HepG2 (cell line): ENCODE data around the gene RPS27L. TPM values are rescaled to one million over a fixed set of nuclear protein-coding genes. Genes with fewer than 3 reads are reported as not detected.

ENCODE experiments used
- ATAC-seq: fragments of 200-7000 bp; cut with Tn5 transposase; 3 replicates; pipeline ENCODE4 v1.9.1; 2020; ENCODE audit warnings: mild to moderate bottlenecking, moderate library complexity
- BruUV-seq: library from RNA; stranded (reverse); fragments of 400-500 nt; replicated peaks from 2 replicates; lab custom pipeline; 2021; lab: Mats Ljungman, UMichigan
- CTCF ChIA-PET: fragments of 300-600 bp; formaldehyde crosslinking; extraction: SDS; loops from one replicate; lab custom pipeline; 2021; ENCODE audit warnings: low total read pairs, inconsistent platforms, low intra/inter-chr PET ratio; lab: Yijun Ruan, JAX
- POLR2A ChIA-PET: fragments of 350-600 bp; sonication (Branson Sonifier 250); formaldehyde crosslinking; loops from one replicate; lab custom pipeline; 2020; ENCODE audit warnings: antibody characterized with exemption, inconsistent platforms; lab: Yijun Ruan, JAX
- DNase-seq: peaks from one replicate; pipeline ENCODE4 v3.0.0-alpha.2; 2015; ENCODE audit warnings: low spot score
- FAIRE-seq: peaks from 3 replicates; lab custom pipeline; 2011; peaks lifted over from hg19 to GRCh38; lab: Jason Lieb, UNC
- H2AFZ ChIP-seq: one replicate; pipeline ENCODE4 v1.6.1; 2011; ENCODE audit warnings: low read length, inconsistent platforms
- H3K27ac ChIP-seq: fragments of 300-600 bp; 3 replicates; pipeline ENCODE4 v1.8.0; 2011; ENCODE audit warnings: mixed run types, mild to moderate bottlenecking, mixed read lengths, low read length, inconsistent platforms; ENCODE audit not compliant: insufficient read depth; ENCODE audit errors: extremely low read length
- H3K27me3 ChIP-seq, 2 experiments: fragments of 200-600 bp in 1 of 2; 2 replicates in 1 of 2; 3 replicates in 1 of 2; pipeline versions ENCODE4 v1.6.0 to v1.8.0; 2011; ENCODE audit warnings: low read length in 2 of 2, mild to moderate bottlenecking in 2 of 2, moderate library complexity in 2 of 2, inconsistent platforms in 1 of 2; ENCODE audit not compliant: insufficient read depth in 2 of 2, control insufficient read depth in 1 of 2
- H3K36me3 ChIP-seq, 2 experiments: fragments of 200-600 bp in 1 of 2; replicated peaks in 1 of 2; 2 replicates in 1 of 2; 3 replicates in 1 of 2; pipeline versions ENCODE4 v1.5.1 to v1.8.0; 2011; ENCODE audit warnings: low read length in 2 of 2, inconsistent platforms in 1 of 2; ENCODE audit not compliant: insufficient read depth in 2 of 2, control insufficient read depth in 1 of 2
- H3K4me1 ChIP-seq: 2 replicates; pipeline ENCODE4 v1.5.1; 2012; ENCODE audit warnings: low read length, inconsistent platforms; ENCODE audit not compliant: insufficient read depth
- H3K4me2 ChIP-seq: 2 replicates; pipeline ENCODE4 v1.6.0; 2011; ENCODE audit warnings: low read depth, low read length, inconsistent platforms
- H3K4me3 ChIP-seq, 3 experiments: fragments of 200-600 bp in 1 of 3; sonication (generic), shearing (Covaris generic) in 1 of 3; replicated peaks in 1 of 3; 2 replicates each; pipeline ENCODE4 v1.5.1; 2011 to 2016; ENCODE audit warnings: low read length in 3 of 3, inconsistent platforms in 2 of 3, low read depth in 2 of 3, mild to moderate bottlenecking in 2 of 3, control low read depth in 1 of 3, mixed read lengths in 1 of 3; ENCODE audit not compliant: insufficient read depth in 1 of 3
- H3K79me2 ChIP-seq: one replicate; pipeline ENCODE4 v1.6.1; 2011; ENCODE audit warnings: low read length, inconsistent platforms; ENCODE audit not compliant: insufficient read depth
- H3K9ac ChIP-seq: 2 replicates; pipeline ENCODE4 v1.6.0; 2011; ENCODE audit warnings: mild to moderate bottlenecking, low read depth, low read length, inconsistent platforms; ENCODE audit not compliant: insufficient read depth
- H3K9me3 ChIP-seq: 2 replicates; pipeline ENCODE4 v1.5.1; 2012; ENCODE audit warnings: mild to moderate bottlenecking, low read length
- H4K20me1 ChIP-seq: 2 replicates; pipeline ENCODE4 v1.6.0; 2011; ENCODE audit warnings: inconsistent platforms, mild to moderate bottlenecking, low read length, moderate library complexity; ENCODE audit not compliant: insufficient read depth
- ARNT ChIP-seq: fragments of 450-650 bp; IDR thresholded peaks from 2 replicates; pipeline ENCODE4 v1.6.1; 2017
- EHMT2 ChIP-seq: fragments of 200-600 bp; sonication (generic); IDR thresholded peaks from 2 replicates; pipeline ENCODE4 v1.7.0; 2017; ENCODE audit warnings: antibody characterized with exemption, low read depth, low read length, borderline replicate concordance
- HMGA1 ChIP-seq: sonication (generic); formaldehyde crosslinking; conservative IDR thresholded peaks from 2 replicates; pipeline ENCODE4 v1.4.0; 2020; ENCODE audit warnings: missing genetic modification reagents
- MAF1 ChIP-seq: sonication (generic); formaldehyde crosslinking; IDR thresholded peaks from 2 replicates; pipeline ENCODE4 v1.5.0; 2020; ENCODE audit warnings: missing genetic modification reagents, borderline replicate concordance
- MLLT10 ChIP-seq: sonication (generic); formaldehyde crosslinking; IDR thresholded peaks from 2 replicates; pipeline ENCODE4 v1.4.0; 2020; ENCODE audit warnings: missing genetic modification reagents
- NFE2 ChIP-seq: sonication (generic); formaldehyde crosslinking; IDR thresholded peaks from 2 replicates; pipeline ENCODE4 v1.4.0; 2020; ENCODE audit warnings: missing genetic modification reagents
- NFKB2 ChIP-seq: sonication (generic); formaldehyde crosslinking; IDR thresholded peaks from 2 replicates; pipeline ENCODE4 v1.4.0; 2020; ENCODE audit warnings: missing genetic modification reagents, borderline replicate concordance
- NFYB ChIP-seq: sonication (generic); formaldehyde crosslinking; IDR thresholded peaks from 2 replicates; pipeline ENCODE4 v1.4.0; 2020; ENCODE audit warnings: missing genetic modification reagents
- PAF1 ChIP-seq: IDR thresholded peaks from 2 replicates; pipeline ENCODE4 v1.6.1; 2016; ENCODE audit warnings: missing genetic modification reagents, missing compliant biosample characterization
- RBAK ChIP-seq: sonication (generic); formaldehyde crosslinking; IDR thresholded peaks from 2 replicates; pipeline ENCODE4 v1.5.1; 2020; ENCODE audit warnings: mild to moderate bottlenecking, missing genetic modification reagents
- REXO4 ChIP-seq: sonication (generic); formaldehyde crosslinking; IDR thresholded peaks from 2 replicates; pipeline ENCODE4 v1.8.0; 2022; ENCODE audit warnings: missing genetic modification reagents, mild to moderate bottlenecking, borderline replicate concordance
- RFX5 ChIP-seq: IDR thresholded peaks from 2 replicates; pipeline ENCODE4 v1.6.1; 2011; ENCODE audit warnings: low read depth, low read length, improper control_type of control experiment
- TEAD3 ChIP-seq: optimal IDR thresholded peaks from 2 replicates; pipeline ENCODE3; 2016; ENCODE audit warnings: borderline replicate concordance
- ZBTB8A ChIP-seq: sonication (generic); formaldehyde crosslinking; IDR thresholded peaks from 2 replicates; pipeline ENCODE4 v1.4.0; 2020; ENCODE audit warnings: mild to moderate bottlenecking, low read depth, missing genetic modification reagents, borderline replicate concordance
- ZNF577 ChIP-seq: sonication (generic); formaldehyde crosslinking; IDR thresholded peaks from 2 replicates; pipeline ENCODE4 v1.4.0; 2020; ENCODE audit warnings: mild to moderate bottlenecking, low read depth, missing genetic modification reagents, borderline replicate concordance
- ZNF775 ChIP-seq: sonication (generic); formaldehyde crosslinking; IDR thresholded peaks from 2 replicates; pipeline ENCODE4 v1.4.0; 2020; ENCODE audit warnings: missing genetic modification reagents, mild to moderate bottlenecking, moderate library complexity, borderline replicate concordance
- WGBS: methylation state at CpG from one replicate; pipeline ENCODE4 v1.1.6; 2017; ENCODE audit warnings: low lambda C conversion rate; 5-methylcytosine and 5-hydroxymethylcytosine counted together
- in situ Hi-C: cut with HindIII; loops from 2 replicates; pipeline ENCODE4 v1.10.0; 2017; ENCODE audit warnings: low pct_unique_long_range_greater_than_20kb; ENCODE audit not compliant: extremely low pct_ligation_motif_present
- intact Hi-C: fragments of 100-400 bp; cut with micrococcal nuclease; formaldehyde crosslinking; loops from one replicate; pipeline ENCODE4 v1.10.0; 2022; ENCODE audit not compliant: unreplicated experiment
- polyA plus RNA-seq, 8 experiments: library from polyadenylated mRNA; depleted of rRNA in 3 of 8; stranded (reverse) in 7 of 8; unstranded in 1 of 8; fragments of >200 nt; fragmentation: Illumina TruSeq in 4 of 8; extraction: Trizol in 4 of 8; gene quantifications; 2 replicates each; pipeline versions ENCODE4 v1.2.1 to v1.2.3, GENCODE V29; 2011 to 2016; ENCODE audit warnings: low read depth in 4 of 8, missing spikeins in 1 of 8, mixed read lengths in 1 of 8; ENCODE audit not compliant: insufficient read depth in 1 of 8
- total RNA-seq, 5 experiments: library from RNA; depleted of rRNA; stranded (reverse); fragments of >200 nt; fragmentation: Illumina TruSeq; extraction: Trizol; gene quantifications; 2 replicates each; pipeline ENCODE4 v1.2.3, GENCODE V29; 2016; ENCODE audit warnings: low read depth in 1 of 5
- TF ChIP-seq, protein P1 (sequence below): fragments of 450-650 bp; IDR thresholded peaks from 2 replicates; pipeline ENCODE4 v1.6.1; 2016
- TF ChIP-seq, protein P2 (sequence below): sonication (generic); formaldehyde crosslinking; IDR thresholded peaks from 2 replicates; pipeline ENCODE4 v1.8.0; 2023; ENCODE audit warnings: mild to moderate bottlenecking, missing genetic modification reagents
- TF ChIP-seq, protein P3 (sequence below): sonication (generic); formaldehyde crosslinking; IDR thresholded peaks from 2 replicates; pipeline ENCODE4 v1.4.0; 2020; ENCODE audit warnings: missing genetic modification reagents
- TF ChIP-seq, protein P4 (sequence below): sonication (generic); formaldehyde crosslinking; IDR thresholded peaks from 2 replicates; pipeline ENCODE4 v1.8.1; 2023; ENCODE audit warnings: missing genetic modification reagents, mild to moderate bottlenecking, borderline replicate concordance
- TF ChIP-seq, protein P5 (sequence below): sonication (generic); formaldehyde crosslinking; IDR thresholded peaks from 2 replicates; pipeline ENCODE4 v1.5.0; 2020; ENCODE audit warnings: missing genetic modification reagents

RPS27L gene
- total and polyA plus RNA-seq, 2 of the 13 experiments (the other 11 are each of a cell fraction or from before 2014, with no cell fraction given): 231 to 433 TPM

DNA sequence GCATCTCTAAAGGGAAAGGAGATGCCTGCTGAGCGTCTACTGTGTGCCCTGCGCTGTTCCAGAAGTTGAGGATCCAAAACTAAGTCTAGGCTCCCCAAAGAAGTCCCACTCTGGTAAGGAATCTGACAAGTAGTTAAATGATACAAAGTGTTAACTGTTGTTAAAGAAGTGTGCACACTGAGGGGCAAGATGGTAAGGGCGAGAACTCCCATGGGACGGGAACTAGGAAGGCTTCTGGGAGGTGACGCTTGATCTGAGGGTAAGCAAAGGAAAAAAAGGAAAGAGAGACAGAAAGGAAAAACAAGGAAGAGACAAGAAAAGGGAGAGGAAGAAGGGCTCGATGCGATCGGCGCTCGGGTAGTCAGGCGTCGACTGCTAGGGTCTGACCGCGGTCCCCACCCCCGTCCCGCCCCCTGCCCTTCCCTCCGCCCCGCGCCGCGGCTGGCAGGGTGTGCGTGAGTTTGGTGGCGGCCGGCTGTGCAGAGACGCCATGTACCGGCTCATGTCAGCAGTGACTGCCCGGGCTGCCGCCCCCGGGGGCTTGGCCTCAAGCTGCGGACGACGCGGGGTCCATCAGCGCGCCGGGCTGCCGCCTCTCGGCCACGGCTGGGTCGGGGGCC is 35.8 kb downstream of the RPS27L start, which contains the start of gene LACTB:
TSS of gene LACTB (plus strand) at position 480 of the 620 bp plus-strand sequence. CDS start at position 491, 11 bp downstream.
- peak within 1 kb of the TSS; percentile 85 for H3K27ac ChIP-seq
- peak; percentile 60 for FAIRE-seq
- peak within 1 kb of the TSS; percentile 86 to 94 (median 94) for H3K4me3 ChIP-seq
- H3K27me3 ChIP-seq: no peaks in the 10 kb centered on the region
- no TSS peak for BruUV-seq
- H3K9me3 ChIP-seq: peaks cover 10% of the 10 kb centered on the region; the same call in 1 of the 2 replicates
- peaks cover 2 to 4% of the 10 kb centered on the region in 2 experiments; a peak in 1 of 5 replicates for H3K36me3 ChIP-seq
- peaks cover 32% of the 10 kb centered on the region for H3K4me1 ChIP-seq
- peaks cover 4% of the 10 kb centered on the region for H3K79me2 ChIP-seq
- in situ Hi-C loops: no loop called here
- WGBS: 3% methylated on average over 17 of the region's 40 CpGs
- ChIA-PET CTCF (no interaction called here), POLR2A (interaction anchor here (1.0 kb wide), 1 partner anchor 27 kb away, joined by 3 read pairs; no protein-coding TSS in a partner anchor)
- peak; percentile 75 for DNase-seq
- peak within 1 kb of the TSS; percentile 88 for H3K9ac ChIP-seq
- H4K20me1 ChIP-seq: no peaks in the 10 kb centered on the region
- peak within 1 kb of the TSS; percentile 96 for H3K4me2 ChIP-seq
- intact Hi-C loops: loop anchor here (1.0 to 2.0 kb wide), 2 partner anchors 13 to 35 kb away; partner anchors contain the start of gene RPS27L
- ATAC-seq: peak; percentile 97
- peak within 1 kb of the TSS; percentile 100 for H2AFZ ChIP-seq
- TF ChIP-seq RBAK (CRISPR knock-in tag) (no peak), HMGA1 (no peak), ZBTB8A (CRISPR knock-in tag) (no peak), EHMT2 (no peak), ARNT (no peak), ZNF577 (CRISPR knock-in tag) (no peak), MAF1 (no peak), MLLT10 (no peak), NFKB2 (CRISPR knock-in tag) (0 out of 2 replicates have a peak, but pooled peaks have one; percentile 26), NFYB (CRISPR knock-in tag) (no peak), REXO4 (CRISPR knock-in tag) (no peak), NFE2 (CRISPR knock-in tag) (no peak), TEAD3 (no peak), ZNF775 (CRISPR knock-in tag) (no peak), RFX5 (no peak), PAF1 (no peak)
- TF ChIP-seq, protein P1, sequence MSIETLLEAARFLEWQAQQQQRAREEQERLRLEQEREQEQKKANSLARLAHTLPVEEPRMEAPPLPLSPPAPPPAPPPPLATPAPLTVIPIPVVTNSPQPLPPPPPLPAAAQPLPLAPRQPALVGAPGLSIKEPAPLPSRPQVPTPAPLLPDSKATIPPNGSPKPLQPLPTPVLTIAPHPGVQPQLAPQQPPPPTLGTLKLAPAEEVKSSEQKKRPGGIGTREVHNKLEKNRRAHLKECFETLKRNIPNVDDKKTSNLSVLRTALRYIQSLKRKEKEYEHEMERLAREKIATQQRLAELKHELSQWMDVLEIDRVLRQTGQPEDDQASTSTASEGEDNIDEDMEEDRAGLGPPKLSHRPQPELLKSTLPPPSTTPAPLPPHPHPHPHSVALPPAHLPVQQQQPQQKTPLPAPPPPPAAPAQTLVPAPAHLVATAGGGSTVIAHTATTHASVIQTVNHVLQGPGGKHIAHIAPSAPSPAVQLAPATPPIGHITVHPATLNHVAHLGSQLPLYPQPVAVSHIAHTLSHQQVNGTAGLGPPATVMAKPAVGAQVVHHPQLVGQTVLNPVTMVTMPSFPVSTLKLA: no peak
- TF ChIP-seq, protein P2, sequence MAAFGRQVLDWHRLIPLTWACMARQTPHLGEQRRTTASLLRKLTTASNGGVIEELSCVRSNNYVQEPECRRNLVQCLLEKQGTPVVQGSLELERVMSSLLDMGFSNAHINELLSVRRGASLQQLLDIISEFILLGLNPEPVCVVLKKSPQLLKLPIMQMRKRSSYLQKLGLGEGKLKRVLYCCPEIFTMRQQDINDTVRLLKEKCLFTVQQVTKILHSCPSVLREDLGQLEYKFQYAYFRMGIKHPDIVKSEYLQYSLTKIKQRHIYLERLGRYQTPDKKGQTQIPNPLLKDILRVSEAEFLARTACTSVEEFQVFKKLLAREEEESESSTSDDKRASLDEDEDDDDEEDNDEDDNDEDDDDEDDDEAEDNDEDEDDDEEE (CRISPR knock-in tag): no peak
- TF ChIP-seq, protein P3, sequence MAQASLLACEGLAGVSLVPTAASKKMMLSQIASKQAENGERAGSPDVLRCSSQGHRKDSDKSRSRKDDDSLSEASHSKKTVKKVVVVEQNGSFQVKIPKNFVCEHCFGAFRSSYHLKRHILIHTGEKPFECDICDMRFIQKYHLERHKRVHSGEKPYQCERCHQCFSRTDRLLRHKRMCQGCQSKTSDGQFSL: 0 out of 2 replicates have a peak, but pooled peaks have one; percentile 36
- TF ChIP-seq, protein P4, sequence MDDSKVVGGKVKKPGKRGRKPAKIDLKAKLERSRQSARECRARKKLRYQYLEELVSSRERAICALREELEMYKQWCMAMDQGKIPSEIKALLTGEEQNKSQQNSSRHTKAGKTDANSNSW: no peak
- TF ChIP-seq, protein P5, sequence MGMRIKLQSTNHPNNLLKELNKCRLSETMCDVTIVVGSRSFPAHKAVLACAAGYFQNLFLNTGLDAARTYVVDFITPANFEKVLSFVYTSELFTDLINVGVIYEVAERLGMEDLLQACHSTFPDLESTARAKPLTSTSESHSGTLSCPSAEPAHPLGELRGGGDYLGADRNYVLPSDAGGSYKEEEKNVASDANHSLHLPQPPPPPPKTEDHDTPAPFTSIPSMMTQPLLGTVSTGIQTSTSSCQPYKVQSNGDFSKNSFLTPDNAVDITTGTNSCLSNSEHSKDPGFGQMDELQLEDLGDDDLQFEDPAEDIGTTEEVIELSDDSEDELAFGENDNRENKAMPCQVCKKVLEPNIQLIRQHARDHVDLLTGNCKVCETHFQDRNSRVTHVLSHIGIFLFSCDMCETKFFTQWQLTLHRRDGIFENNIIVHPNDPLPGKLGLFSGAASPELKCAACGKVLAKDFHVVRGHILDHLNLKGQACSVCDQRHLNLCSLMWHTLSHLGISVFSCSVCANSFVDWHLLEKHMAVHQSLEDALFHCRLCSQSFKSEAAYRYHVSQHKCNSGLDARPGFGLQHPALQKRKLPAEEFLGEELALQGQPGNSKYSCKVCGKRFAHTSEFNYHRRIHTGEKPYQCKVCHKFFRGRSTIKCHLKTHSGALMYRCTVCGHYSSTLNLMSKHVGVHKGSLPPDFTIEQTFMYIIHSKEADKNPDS (CRISPR knock-in tag): no peak
